Measurements from ENCODE around the gene ZNF774. TPM values are rescaled to one million over a fixed set of nuclear protein-coding genes. Genes with fewer than 3 reads are reported as not detected.

Gene ZNF774
- total RNA-seq, 1 experiment from 2014 or later = 4.0 TPM

DNA sequence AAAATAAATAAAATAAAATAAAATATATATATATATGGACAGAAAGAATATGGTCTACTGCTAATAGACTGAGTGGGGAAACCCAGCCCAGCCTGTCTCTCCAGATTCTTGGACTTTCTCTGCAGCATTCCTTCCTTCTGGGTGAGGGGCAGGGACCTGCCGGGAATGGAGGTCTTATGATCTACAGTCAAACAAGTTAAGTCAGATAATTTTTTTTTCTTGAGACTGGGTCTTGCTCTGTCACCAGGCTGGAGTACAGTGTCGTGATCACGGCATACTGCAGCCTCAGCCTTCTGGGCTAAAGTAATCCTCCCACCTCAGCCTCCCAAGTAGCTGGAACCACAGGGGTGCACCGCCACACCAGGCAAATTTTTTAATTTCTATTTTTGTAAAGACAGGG, 33.5 kb upstream of the ZNF774 start:
- TF ChIP-seq EZH2 (IDR thresholded peaks at IDR 0.05) = no peak
- TF ChIP-seq, protein P1, sequence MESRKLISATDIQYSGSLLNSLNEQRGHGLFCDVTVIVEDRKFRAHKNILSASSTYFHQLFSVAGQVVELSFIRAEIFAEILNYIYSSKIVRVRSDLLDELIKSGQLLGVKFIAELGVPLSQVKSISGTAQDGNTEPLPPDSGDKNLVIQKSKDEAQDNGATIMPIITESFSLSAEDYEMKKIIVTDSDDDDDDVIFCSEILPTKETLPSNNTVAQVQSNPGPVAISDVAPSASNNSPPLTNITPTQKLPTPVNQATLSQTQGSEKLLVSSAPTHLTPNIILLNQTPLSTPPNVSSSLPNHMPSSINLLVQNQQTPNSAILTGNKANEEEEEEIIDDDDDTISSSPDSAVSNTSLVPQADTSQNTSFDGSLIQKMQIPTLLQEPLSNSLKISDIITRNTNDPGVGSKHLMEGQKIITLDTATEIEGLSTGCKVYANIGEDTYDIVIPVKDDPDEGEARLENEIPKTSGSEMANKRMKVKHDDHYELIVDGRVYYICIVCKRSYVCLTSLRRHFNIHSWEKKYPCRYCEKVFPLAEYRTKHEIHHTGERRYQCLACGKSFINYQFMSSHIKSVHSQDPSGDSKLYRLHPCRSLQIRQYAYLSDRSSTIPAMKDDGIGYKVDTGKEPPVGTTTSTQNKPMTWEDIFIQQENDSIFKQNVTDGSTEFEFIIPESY (IDR thresholded peaks at IDR 0.05; ENCODE audit: extremely low read depth, insufficient replicate concordance, low read length) = no peak
- TF ChIP-seq, protein P2, sequence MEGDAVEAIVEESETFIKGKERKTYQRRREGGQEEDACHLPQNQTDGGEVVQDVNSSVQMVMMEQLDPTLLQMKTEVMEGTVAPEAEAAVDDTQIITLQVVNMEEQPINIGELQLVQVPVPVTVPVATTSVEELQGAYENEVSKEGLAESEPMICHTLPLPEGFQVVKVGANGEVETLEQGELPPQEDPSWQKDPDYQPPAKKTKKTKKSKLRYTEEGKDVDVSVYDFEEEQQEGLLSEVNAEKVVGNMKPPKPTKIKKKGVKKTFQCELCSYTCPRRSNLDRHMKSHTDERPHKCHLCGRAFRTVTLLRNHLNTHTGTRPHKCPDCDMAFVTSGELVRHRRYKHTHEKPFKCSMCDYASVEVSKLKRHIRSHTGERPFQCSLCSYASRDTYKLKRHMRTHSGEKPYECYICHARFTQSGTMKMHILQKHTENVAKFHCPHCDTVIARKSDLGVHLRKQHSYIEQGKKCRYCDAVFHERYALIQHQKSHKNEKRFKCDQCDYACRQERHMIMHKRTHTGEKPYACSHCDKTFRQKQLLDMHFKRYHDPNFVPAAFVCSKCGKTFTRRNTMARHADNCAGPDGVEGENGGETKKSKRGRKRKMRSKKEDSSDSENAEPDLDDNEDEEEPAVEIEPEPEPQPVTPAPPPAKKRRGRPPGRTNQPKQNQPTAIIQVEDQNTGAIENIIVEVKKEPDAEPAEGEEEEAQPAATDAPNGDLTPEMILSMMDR (IDR thresholded peaks at IDR 0.05 in 2 of 3, conservative IDR thresholded peaks at IDR 0.05 in 1 of 3; ENCODE audit: borderline replicate concordance in 1 of 3, insufficient read depth in 1 of 3, low read depth in 2 of 3, low read length in 2 of 3) = no peak
- no peak for TF ChIP-seq POLR2AphosphoS5 (IDR thresholded peaks at IDR 0.05; ENCODE audit: low read depth, low read length)
- no peak for TF ChIP-seq CBX3 (IDR thresholded peaks at IDR 0.05; ENCODE audit: low read depth)
- no peak for TF ChIP-seq ZNF274 (IDR thresholded peaks at IDR 0.05; ENCODE audit: low read depth, low read length)

More for the DNA sequence above, 33.5 kb upstream of the ZNF774 start:
- DNase-seq (ENCODE audit: low read depth, low spot score) (no peak), ATAC-seq (no peak)
- Histone ChIP-seq H3K27me3 (ENCODE audit: insufficient read depth, low read length) (no peaks in the 10 kb centered on the region), H2AFZ (ENCODE audit: low read depth, low read length, poor library complexity, severe bottlenecking) (no peak overlapping the region), H3K36me3 (ENCODE audit: control insufficient read depth in 1 of 2, insufficient read depth in 2 of 2, low read length in 2 of 2) (no peaks in the 10 kb centered on the region), H3K4me3 (replicated peaks in 1 of 2; ENCODE audit: low read depth in 1 of 2, low read length in 2 of 2) (no peak overlapping the region), H3K4me2 (ENCODE audit: low read length) (no peak overlapping the region), H3K9me2 (ENCODE audit: insufficient read depth) (no peaks in the 10 kb centered on the region), H3K9me3 (ENCODE audit: control insufficient read depth in 1 of 2, insufficient read depth in 1 of 2, low read depth in 1 of 2, low read length in 2 of 2) (no peaks in the 10 kb centered on the region), H3K4me1 (ENCODE audit: control insufficient read depth in 1 of 2, insufficient read depth in 2 of 2, low read length in 2 of 2) (peaks cover 7 to 10% of the 10 kb centered on the region in 2 experiments; a peak in 2 of 4 replicates), H4K20me1 (ENCODE audit: insufficient read depth) (no peaks in the 10 kb centered on the region), H3K27ac (ENCODE audit: low read depth, low read length) (no peak overlapping the region), H3K79me2 (ENCODE audit: insufficient read depth, low read length) (no peaks in the 10 kb centered on the region), H3K9ac (ENCODE audit: low read length) (no peak overlapping the region)
- POLR2A ChIA-PET = no interaction called here
- no TSS peak for BruUV-seq (replicated peaks)
- RAD21 ChIA-PET (ENCODE audit: low non-redundant PET in 1 of 2, low total read pairs in 2 of 2, uncharacterized antibody in 2 of 2, unreplicated experiment in 2 of 2) = interaction anchor here in 1 of 2 experiments (0.6 to 0.7 kb wide), 2 partner anchors 153 to 732 kb away, joined by 3 read pairs; no protein-coding TSS in a partner anchor
- intact Hi-C loops (cut with micrococcal nuclease) = loop anchor here (10.0 kb wide), 1 partner anchor 296 kb away; no protein-coding TSS in a partner anchor
- CTCF ChIA-PET = interaction anchor here (0.7 to 1.2 kb wide), 2 partner anchors 327 to 567 kb away, joined by 3 read pairs; no protein-coding TSS in a partner anchor
